Cerebellar nuclear complex (tissue), 1 donor: ENCODE results near the gene PHKB.
"Not testable (repeated sequence)": the region's sequence is repeated elsewhere in the genome, so short reads cannot be mapped to it uniquely, and the experiment has no call there.

Experiments used
- DNase-seq, 2 experiments: peaks; one replicate each; lab custom pipeline; 2025; lab: John Stamatoyannopoulos, UW

Gene PHKB

GRCh38 chr16:47507701-47508100, 46.6 kb downstream of the PHKB start:
- no peak for DNase-seq

- DNase-seq = no peak
These were observed 50.8 kb downstream of the PHKB start for GRCh38 chr16:47511882-47512281.

- DNase-seq = no peak
These were observed 57.9 kb downstream of the PHKB start for GRCh38 chr16:47519037-47519436.

- no peak for DNase-seq
These were observed 58.4 kb downstream of the PHKB start for GRCh38 chr16:47519546-47519945.

- no peak for DNase-seq
These were observed 59.0 kb downstream of the PHKB start for GRCh38 chr16:47519996-47520679.

GRCh38 chr16:47523342-47524006, 62.3 kb downstream of the PHKB start:
- no peak for DNase-seq

GRCh38 chr16:47524007-47524405, 62.9 kb downstream of the PHKB start:
- no peak for DNase-seq

GRCh38 chr16:47528431-47528830, 67.3 kb downstream of the PHKB start:
- no peak for DNase-seq

GRCh38 chr16:47533744-47534292, 72.7 kb downstream of the PHKB start:
- no peak for DNase-seq

GRCh38 chr16:47538472-47538871, 77.3 kb downstream of the PHKB start:
- DNase-seq = no peak

GRCh38 chr16:47539707-47540670, 78.9 kb downstream of the PHKB start:
- DNase-seq = not testable (repeated sequence)

GRCh38 chr16:47541135-47541534, 80.0 kb downstream of the PHKB start:
- DNase-seq = not testable (repeated sequence)

GRCh38 chr16:47544255-47544654, 83.1 kb downstream of the PHKB start:
- DNase-seq = not testable (repeated sequence)

- not testable (repeated sequence) for DNase-seq
These were observed 90.1 kb downstream of the PHKB start for GRCh38 chr16:47551185-47551584.

- not testable (repeated sequence) for DNase-seq
These were observed 90.6 kb downstream of the PHKB start for GRCh38 chr16:47551767-47552166.

- no peak for DNase-seq
These were observed 92.9 kb downstream of the PHKB start for GRCh38 chr16:47553853-47554564.

- DNase-seq = not testable (repeated sequence)
These were observed 93.5 kb downstream of the PHKB start for GRCh38 chr16:47554587-47554986.

GRCh38 chr16:47561286-47561685, 100.2 kb downstream of the PHKB start:
- no peak for DNase-seq

GRCh38 chr16:47562366-47562765, 101.2 kb downstream of the PHKB start:
- no peak for DNase-seq

GRCh38 chr16:47565454-47565853, 104.3 kb downstream of the PHKB start:
- DNase-seq = no peak

- DNase-seq = no peak
These were observed 106.2 kb downstream of the PHKB start for GRCh38 chr16:47567321-47567720.

GRCh38 chr16:47568351-47568750, 107.2 kb downstream of the PHKB start:
- DNase-seq = no peak
